ENCODE results near the gene SLC47A1.

SLC47A1 gene

GRCh38 chr17:19538095-19539039 is 4.7 kb downstream of the SLC47A1 start:
- H3K4me2 ChIP-seq (ENCODE audit: low read length) = no peak overlapping the region
- no peak for DNase-seq
- no peaks in the 10 kb centered on the region for H3K36me3 ChIP-seq (ENCODE audit: control insufficient read depth, insufficient read depth, low read length)
- no peak overlapping the region for H3K27ac ChIP-seq (ENCODE audit: low read depth, low read length)
- H2AK5ac ChIP-seq (ENCODE audit: low read length) = no peak overlapping the region
- no peaks in the 10 kb centered on the region for H3K79me2 ChIP-seq (ENCODE audit: control insufficient read depth, insufficient read depth, low read length)
- no peak overlapping the region for H3K4me3 ChIP-seq (ENCODE audit: low read length)
- H4K8ac ChIP-seq (ENCODE audit: low read depth, low read length) = no peak overlapping the region
- no peak overlapping the region for H2BK15ac ChIP-seq (replicated peaks; ENCODE audit: low read depth)
- H3K27me3 ChIP-seq (ENCODE audit: insufficient read depth, low read length, poor library complexity) = peaks cover 7% of the 10 kb centered on the region
- H2BK120ac ChIP-seq (ENCODE audit: low read depth, low read length) = no peak overlapping the region
- H3K18ac ChIP-seq (ENCODE audit: low read length) = no peak overlapping the region
- H3K56ac ChIP-seq (ENCODE audit: low read length) = peak overlapping the region; percentile 30
- no peak overlapping the region for H3K9ac ChIP-seq (ENCODE audit: low read length)
- no peak overlapping the region for H4K5ac ChIP-seq (ENCODE audit: low read length)
- H2BK5ac ChIP-seq (ENCODE audit: low read length) = no peak overlapping the region
- WGBS (ENCODE audit: extremely low coverage, insufficient coverage, low lambda C conversion rate) = no CpG with 5 or more reads among the region's 14 CpGs
- H3K4ac ChIP-seq (ENCODE audit: low read depth, low read length) = no peak overlapping the region
- no peak overlapping the region for H3K23ac ChIP-seq (ENCODE audit: low read length)
- H3K79me1 ChIP-seq (ENCODE audit: low read length) = no peaks in the 10 kb centered on the region
- no peaks in the 10 kb centered on the region for H3K4me1 ChIP-seq (ENCODE audit: control insufficient read depth, low read depth, low read length)

GRCh38 chr17:19539040-19539399 is 5.4 kb downstream of the SLC47A1 start:
- H2BK15ac ChIP-seq (replicated peaks; ENCODE audit: low read depth) = no peak overlapping the region
- H3K4me3 ChIP-seq (ENCODE audit: low read length) = no peak overlapping the region
- no peak overlapping the region for H2BK5ac ChIP-seq (ENCODE audit: low read length)
- H3K79me2 ChIP-seq (ENCODE audit: control insufficient read depth, insufficient read depth, low read length) = no peaks in the 10 kb centered on the region
- no peak overlapping the region for H3K4ac ChIP-seq (ENCODE audit: low read depth, low read length)
- no peak overlapping the region for H4K8ac ChIP-seq (ENCODE audit: low read depth, low read length)
- no peak overlapping the region for H3K18ac ChIP-seq (ENCODE audit: low read length)
- no peak overlapping the region for H3K9ac ChIP-seq (ENCODE audit: low read length)
- H3K4me2 ChIP-seq (ENCODE audit: low read length) = no peak overlapping the region
- WGBS (ENCODE audit: extremely low coverage, insufficient coverage, low lambda C conversion rate) = no CpG with 5 or more reads among the region's 7 CpGs
- H3K56ac ChIP-seq (ENCODE audit: low read length) = no peak overlapping the region
- no peaks in the 10 kb centered on the region for H3K36me3 ChIP-seq (ENCODE audit: control insufficient read depth, insufficient read depth, low read length)
- no peak overlapping the region for H4K5ac ChIP-seq (ENCODE audit: low read length)
- no peaks in the 10 kb centered on the region for H3K4me1 ChIP-seq (ENCODE audit: control insufficient read depth, low read depth, low read length)
- DNase-seq = no peak
- H3K79me1 ChIP-seq (ENCODE audit: low read length) = no peaks in the 10 kb centered on the region
- no peak overlapping the region for H2BK120ac ChIP-seq (ENCODE audit: low read depth, low read length)
- no peak overlapping the region for H3K23ac ChIP-seq (ENCODE audit: low read length)
- H3K27ac ChIP-seq (ENCODE audit: low read depth, low read length) = no peak overlapping the region
- no peak overlapping the region for H2AK5ac ChIP-seq (ENCODE audit: low read length)
- H3K27me3 ChIP-seq (ENCODE audit: insufficient read depth, low read length, poor library complexity) = peaks cover 6% of the 10 kb centered on the region

- Histone ChIP-seq H3K36me3 (ENCODE audit: control insufficient read depth, insufficient read depth, low read length) (no peaks in the 10 kb centered on the region), H3K9ac (ENCODE audit: low read length) (no peak overlapping the region), H3K27me3 (ENCODE audit: insufficient read depth, low read length, poor library complexity) (no peaks in the 10 kb centered on the region), H3K79me2 (ENCODE audit: control insufficient read depth, insufficient read depth, low read length) (no peaks in the 10 kb centered on the region), H3K4me3 (ENCODE audit: low read length) (no peak overlapping the region), H2BK120ac (ENCODE audit: low read depth, low read length) (no peak overlapping the region), H4K5ac (ENCODE audit: low read length) (no peak overlapping the region), H3K4ac (ENCODE audit: low read depth, low read length) (no peak overlapping the region), H2AK5ac (ENCODE audit: low read length) (no peak overlapping the region), H3K27ac (ENCODE audit: low read depth, low read length) (no peak overlapping the region), H3K18ac (ENCODE audit: low read length) (no peak overlapping the region), H3K4me1 (ENCODE audit: control insufficient read depth, low read depth, low read length) (no peaks in the 10 kb centered on the region), H2BK5ac (ENCODE audit: low read length) (no peak overlapping the region), H3K79me1 (ENCODE audit: low read length) (no peaks in the 10 kb centered on the region), H4K8ac (ENCODE audit: low read depth, low read length) (no peak overlapping the region), H3K23ac (ENCODE audit: low read length) (no peak overlapping the region), H3K56ac (ENCODE audit: low read length) (no peak overlapping the region), H2BK15ac (replicated peaks; ENCODE audit: low read depth) (no peak overlapping the region), H3K4me2 (ENCODE audit: low read length) (no peak overlapping the region)
- DNase-seq = no peak
- no CpG with 5 or more reads among the region's 10 CpGs for WGBS (ENCODE audit: extremely low coverage, insufficient coverage, low lambda C conversion rate)
Measured at GRCh38 chr17:19539841-19540311, 6.2 kb downstream of the SLC47A1 start.

GRCh38 chr17:19540706-19541370 is 7.2 kb downstream of the SLC47A1 start:
- Histone ChIP-seq H2BK120ac (ENCODE audit: low read depth, low read length) (no peak overlapping the region), H3K36me3 (ENCODE audit: control insufficient read depth, insufficient read depth, low read length) (no peaks in the 10 kb centered on the region), H4K5ac (ENCODE audit: low read length) (no peak overlapping the region), H2BK15ac (replicated peaks; ENCODE audit: low read depth) (no peak overlapping the region), H4K8ac (ENCODE audit: low read depth, low read length) (no peak overlapping the region), H3K4me2 (ENCODE audit: low read length) (no peak overlapping the region), H3K27ac (ENCODE audit: low read depth, low read length) (no peak overlapping the region), H3K27me3 (ENCODE audit: insufficient read depth, low read length, poor library complexity) (no peaks in the 10 kb centered on the region), H2AK5ac (ENCODE audit: low read length) (no peak overlapping the region), H3K79me1 (ENCODE audit: low read length) (no peaks in the 10 kb centered on the region), H2BK5ac (ENCODE audit: low read length) (no peak overlapping the region), H3K4me3 (ENCODE audit: low read length) (no peak overlapping the region), H3K18ac (ENCODE audit: low read length) (no peak overlapping the region), H3K9ac (ENCODE audit: low read length) (no peak overlapping the region), H3K4me1 (ENCODE audit: control insufficient read depth, low read depth, low read length) (no peaks in the 10 kb centered on the region), H3K79me2 (ENCODE audit: control insufficient read depth, insufficient read depth, low read length) (no peaks in the 10 kb centered on the region), H3K4ac (ENCODE audit: low read depth, low read length) (no peak overlapping the region), H3K56ac (ENCODE audit: low read length) (no peak overlapping the region), H3K23ac (ENCODE audit: low read length) (no peak overlapping the region)
- DNase-seq = peak; percentile 23
- WGBS (ENCODE audit: extremely low coverage, insufficient coverage, low lambda C conversion rate) = no CpG with 5 or more reads among the region's 13 CpGs

GRCh38 chr17:19541445-19541844 is 7.8 kb downstream of the SLC47A1 start:
- no CpG with 5 or more reads among the region's 6 CpGs for WGBS (ENCODE audit: extremely low coverage, insufficient coverage, low lambda C conversion rate)
- Histone ChIP-seq H3K4me1 (ENCODE audit: control insufficient read depth, low read depth, low read length) (no peaks in the 10 kb centered on the region), H3K36me3 (ENCODE audit: control insufficient read depth, insufficient read depth, low read length) (no peaks in the 10 kb centered on the region), H3K27ac (ENCODE audit: low read depth, low read length) (no peak overlapping the region), H2BK5ac (ENCODE audit: low read length) (no peak overlapping the region), H3K4me2 (ENCODE audit: low read length) (no peak overlapping the region), H2BK15ac (replicated peaks; ENCODE audit: low read depth) (no peak overlapping the region), H3K56ac (ENCODE audit: low read length) (no peak overlapping the region), H3K4ac (ENCODE audit: low read depth, low read length) (no peak overlapping the region), H3K9ac (ENCODE audit: low read length) (no peak overlapping the region), H3K79me1 (ENCODE audit: low read length) (no peaks in the 10 kb centered on the region), H3K27me3 (ENCODE audit: insufficient read depth, low read length, poor library complexity) (no peaks in the 10 kb centered on the region), H3K18ac (ENCODE audit: low read length) (no peak overlapping the region), H3K4me3 (ENCODE audit: low read length) (no peak overlapping the region), H4K5ac (ENCODE audit: low read length) (no peak overlapping the region), H2AK5ac (ENCODE audit: low read length) (no peak overlapping the region), H3K23ac (ENCODE audit: low read length) (no peak overlapping the region), H2BK120ac (ENCODE audit: low read depth, low read length) (no peak overlapping the region), H4K8ac (ENCODE audit: low read depth, low read length) (no peak overlapping the region), H3K79me2 (ENCODE audit: control insufficient read depth, insufficient read depth, low read length) (no peaks in the 10 kb centered on the region)
- peak; percentile 25 for DNase-seq

All from mesendoderm (in vitro differentiated cells).